ENCODE data around the gene ACAT1. TPM values are rescaled to one million over a fixed set of nuclear protein-coding genes. Genes with fewer than 3 reads are reported as not detected.

ACAT1 gene
- total and polyA plus RNA-seq, 2 of the 4 experiments (the other 2 are of a cell fraction): 57.7 to 59.9 TPM

GRCh38 chr11:108142304-108142703, 20.9 kb downstream of the ACAT1 start:
- ATAC-seq (ENCODE audit: low read depth) (no peak), DNase-seq (no peak)
- H4K20me1 ChIP-seq (ENCODE audit: insufficient read depth, low read length): no peaks in the 10 kb centered on the region
- H4K8ac ChIP-seq (ENCODE audit: low read depth in 2 of 2, low read length in 2 of 2): no peak overlapping the region
- no peak overlapping the region for H3K18ac ChIP-seq (ENCODE audit: low read depth, low read length)
- no peak overlapping the region for H3K27ac ChIP-seq (ENCODE audit: insufficient read depth, low read length)
- no peak overlapping the region for H3K23ac ChIP-seq (ENCODE audit: low read depth, low read length)
- dilution Hi-C loops (cut with HindIII; ENCODE audit: low sequenced_read_pairs, unreplicated experiment) (no loop called here), in situ Hi-C loops (cut with MboI; ENCODE audit: low sequenced_read_pairs) (no loop called here), intact Hi-C loops (cut with micrococcal nuclease) (no loop called here)
- no CpG with 5 or more reads among the region's 7 CpGs for WGBS, 2 experiments (ENCODE audit: extremely low coverage in 2 of 2, insufficient read length in 1 of 2)
- no peak overlapping the region for H3K4ac ChIP-seq (ENCODE audit: low read depth, low read length)
- no peak overlapping the region for H2BK20ac ChIP-seq (ENCODE audit: low read depth, low read length)
- no peak overlapping the region for H4K91ac ChIP-seq (ENCODE audit: insufficient read depth, low read depth, low read length)
- H3K4me3 ChIP-seq (ENCODE audit: insufficient read depth, low read depth, low read length): no peak overlapping the region
- H3K9me3 ChIP-seq (ENCODE audit: control insufficient read depth, insufficient read depth, low read length): no peaks in the 10 kb centered on the region
- H2BK5ac ChIP-seq (ENCODE audit: low read depth, low read length, poor library complexity, severe bottlenecking): no peak overlapping the region
- H4K5ac ChIP-seq (ENCODE audit: low read depth, low read length): no peak overlapping the region
- no peak overlapping the region for H2BK120ac ChIP-seq (ENCODE audit: low read depth, low read length)
- H3K79me1 ChIP-seq (ENCODE audit: low read depth in 1 of 2, low read length in 2 of 2): no peaks in the 10 kb centered on the region; a peak in 3 of 4 replicates
- H3K4me2 ChIP-seq (ENCODE audit: low read depth, low read length): no peak overlapping the region
- H3K56ac ChIP-seq (ENCODE audit: extremely low read depth, insufficient read depth, low read length): no peak overlapping the region
- no peak overlapping the region for H2AFZ ChIP-seq (replicated peaks; ENCODE audit: low read length, poor library complexity)
- no peak overlapping the region for H2AK9ac ChIP-seq (replicated peaks; ENCODE audit: low read depth, low read length, poor library complexity)
- no peak overlapping the region for H3K9ac ChIP-seq (ENCODE audit: low read depth, low read length)
- no peak overlapping the region for H2AK5ac ChIP-seq (ENCODE audit: low read depth, low read length)
- POLR2A ChIA-PET (ENCODE audit: unreplicated experiment): no interaction called here
- H3K36me3 ChIP-seq (ENCODE audit: control insufficient read depth, insufficient read depth, low read length): peaks cover 16% of the 10 kb centered on the region
- H3K9me1 ChIP-seq (ENCODE audit: insufficient read depth, low read length): no peaks in the 10 kb centered on the region
- no peak overlapping the region for H3K14ac ChIP-seq (replicated peaks; ENCODE audit: low read depth, low read length)
- no TSS peak for BruUV-seq (replicated peaks)
- H2BK15ac ChIP-seq (ENCODE audit: low read depth, low read length): no peak overlapping the region
- H3K27me3 ChIP-seq (ENCODE audit: control insufficient read depth, insufficient read depth, low read length): no peaks in the 10 kb centered on the region
- TF ChIP-seq POLR2A (IDR thresholded peaks at IDR 0.05; ENCODE audit: low read depth, low read length): no peak
- TF ChIP-seq RCOR1 (IDR thresholded peaks at IDR 0.05; ENCODE audit: insufficient replicate concordance, low read length): no peak
- TF ChIP-seq FOS (IDR thresholded peaks at IDR 0.05; ENCODE audit: low read depth, low read length): no peak
- TF ChIP-seq RFX5 (IDR thresholded peaks at IDR 0.05; ENCODE audit: low read depth, low read length): no peak
- no peak for TF ChIP-seq CTCF (conservative IDR thresholded peaks at IDR 0.05; ENCODE audit: low read depth, low read length)
- no peak for TF ChIP-seq NFE2L2 (IDR thresholded peaks at IDR 0.05; ENCODE audit: low read depth, low read length)
- no peak for TF ChIP-seq MAZ (IDR thresholded peaks at IDR 0.05; ENCODE audit: borderline replicate concordance, low read depth, low read length)
- TF ChIP-seq ELK1 (IDR thresholded peaks at IDR 0.05; ENCODE audit: borderline replicate concordance, low read depth, low read length): no peak
- no peak for TF ChIP-seq MAFK (IDR thresholded peaks at IDR 0.05; ENCODE audit: low read depth, low read length)
- TF ChIP-seq SMC3 (IDR thresholded peaks at IDR 0.05; ENCODE audit: low read depth, low read length): no peak
- TF ChIP-seq USF2 (IDR thresholded peaks at IDR 0.05; ENCODE audit: low read depth, low read length): no peak
- TF ChIP-seq BHLHE40 (IDR thresholded peaks at IDR 0.05; ENCODE audit: low read depth, low read length): no peak
- TF ChIP-seq CHD1 (IDR thresholded peaks at IDR 0.05; ENCODE audit: low read depth, low read length): no peak
- TF ChIP-seq RAD21 (IDR thresholded peaks at IDR 0.05; ENCODE audit: low read length): no peak
- TF ChIP-seq CEBPB (IDR thresholded peaks at IDR 0.05; ENCODE audit: low read depth, low read length): no peak
- TF ChIP-seq MXI1 (IDR thresholded peaks at IDR 0.05; ENCODE audit: borderline replicate concordance, low read depth, low read length): no peak
- CTCF ChIA-PET: no interaction called here
- H3K4me1 ChIP-seq (ENCODE audit: control insufficient read depth, insufficient read depth, low read length): no peaks in the 10 kb centered on the region

Data from IMR-90 (cell line).